NCI-H1417 (cell line): ENCODE results near the gene BANP.
"Not testable (repeated sequence)": the region's sequence is repeated elsewhere in the genome, so short reads cannot be mapped to it uniquely, and the experiment has no call there.

Experiments used
- DNase-seq, 3 experiments: peaks; one replicate each; lab custom pipeline; 2025; lab: John Stamatoyannopoulos, UW

Gene BANP

DNA sequence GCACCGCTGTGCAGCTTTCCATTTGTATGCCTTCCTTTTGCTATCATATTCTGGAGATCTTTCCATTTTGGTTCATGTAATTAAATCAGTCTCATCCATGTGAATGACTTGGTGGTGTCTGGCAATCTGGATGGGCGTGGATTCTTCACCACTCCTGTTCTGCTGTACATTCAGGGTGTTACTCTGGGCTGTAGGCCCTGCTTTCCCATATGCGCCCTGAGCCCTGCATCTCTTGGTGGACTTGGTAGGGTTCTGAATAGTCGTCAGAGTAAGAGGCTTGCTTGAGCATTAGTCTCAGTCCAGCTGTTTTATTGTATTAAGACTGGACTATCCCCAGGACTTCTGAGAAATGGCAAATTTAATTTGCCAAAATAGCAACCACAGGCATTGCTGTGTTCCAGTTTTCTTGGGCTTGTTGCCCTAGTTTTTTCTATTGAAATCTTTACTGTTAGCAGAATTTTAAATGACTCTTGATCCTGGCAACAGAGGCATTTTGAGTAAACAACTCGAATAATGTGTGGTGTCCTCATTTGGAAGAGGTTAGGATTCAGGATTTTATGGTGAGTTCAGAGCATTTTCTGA is 14.9 kb downstream of the BANP start:
- DNase-seq, result no peak

DNA sequence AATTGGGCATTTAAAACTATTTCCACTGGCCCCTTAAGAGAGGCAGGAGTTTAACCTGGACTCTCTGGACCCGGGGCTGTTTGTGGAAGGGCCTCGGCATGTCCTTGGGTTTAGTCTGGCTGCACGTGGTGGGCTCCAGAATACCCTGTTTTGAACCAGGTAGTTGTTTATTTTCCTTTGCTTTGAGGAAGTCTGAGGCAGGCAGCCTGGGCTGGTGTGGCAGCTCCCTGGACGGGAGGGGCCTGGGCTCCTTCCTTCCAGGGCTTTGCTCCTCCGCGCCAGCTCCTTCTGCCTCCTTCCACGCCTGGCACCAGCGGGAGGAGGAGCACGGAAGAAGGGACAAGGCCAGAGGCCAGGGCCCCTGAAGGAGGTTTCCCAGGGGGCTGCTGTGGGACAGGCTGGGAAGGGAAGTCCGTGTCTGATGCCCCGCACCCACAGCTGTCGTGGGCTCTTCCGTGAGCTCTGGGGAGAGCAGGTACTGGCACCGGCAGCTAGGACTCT is 15.5 kb downstream of the BANP start:
- DNase-seq, result no peak

DNA sequence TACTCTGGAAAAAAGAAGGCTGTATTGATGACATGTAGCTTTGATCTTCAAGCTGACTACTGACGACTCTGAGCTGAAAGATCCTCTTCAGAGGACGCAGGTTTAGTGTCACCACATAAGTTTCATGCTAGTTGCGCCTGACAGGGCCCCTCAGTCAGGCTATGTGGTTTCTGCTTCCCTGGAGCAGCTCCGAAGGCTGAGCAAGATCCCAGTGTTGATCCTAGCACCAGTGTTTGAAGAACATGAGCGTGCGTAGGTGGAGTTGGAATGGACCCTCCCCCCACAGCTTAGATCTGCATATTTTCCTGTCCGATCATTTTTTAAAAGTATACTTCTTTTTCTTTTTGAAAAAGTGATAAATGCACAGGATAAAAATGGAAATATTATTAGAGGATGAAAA is 17.3 kb downstream of the BANP start:
- no peak for DNase-seq

DNA sequence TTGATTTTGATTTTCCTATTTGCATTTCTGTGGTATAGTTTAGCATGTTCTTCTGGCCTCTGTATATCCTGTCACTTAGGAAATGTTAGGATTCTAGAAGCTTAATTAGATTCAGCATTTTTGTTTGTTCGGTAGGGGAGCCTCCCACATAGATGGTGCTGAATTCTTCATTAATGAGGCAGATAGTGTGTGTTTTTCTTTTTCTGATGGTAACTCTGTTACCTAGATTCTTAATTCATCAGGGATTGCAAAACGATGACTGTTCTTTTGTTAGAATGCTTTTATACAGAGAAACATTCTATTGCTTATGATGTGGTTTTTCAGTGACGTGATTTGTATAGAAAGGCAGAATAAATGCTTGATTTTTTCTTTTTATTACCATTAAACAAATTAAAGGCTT is 19.0 kb downstream of the BANP start:
- no peak for DNase-seq

DNA sequence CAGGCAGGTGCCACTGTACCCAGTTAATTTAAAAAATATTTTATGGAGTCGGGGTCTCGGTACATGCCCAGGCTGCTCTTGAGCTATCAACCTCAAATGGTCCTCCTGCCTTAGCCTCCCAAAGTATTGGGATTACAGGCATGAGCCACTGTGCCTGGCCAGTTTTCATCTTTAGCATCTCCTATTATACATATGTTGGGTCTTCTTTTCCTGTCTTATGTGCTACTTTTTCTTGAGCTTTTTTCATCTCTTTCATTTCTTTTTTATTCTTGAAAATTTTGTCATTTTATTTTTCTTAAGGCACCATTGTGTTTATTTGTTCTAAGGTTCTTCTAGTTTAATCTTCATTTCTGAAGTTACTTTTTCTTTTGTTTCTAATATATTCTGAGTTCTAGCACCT is 20.7 kb downstream of the BANP start:
- DNase-seq, result no peak

DNA sequence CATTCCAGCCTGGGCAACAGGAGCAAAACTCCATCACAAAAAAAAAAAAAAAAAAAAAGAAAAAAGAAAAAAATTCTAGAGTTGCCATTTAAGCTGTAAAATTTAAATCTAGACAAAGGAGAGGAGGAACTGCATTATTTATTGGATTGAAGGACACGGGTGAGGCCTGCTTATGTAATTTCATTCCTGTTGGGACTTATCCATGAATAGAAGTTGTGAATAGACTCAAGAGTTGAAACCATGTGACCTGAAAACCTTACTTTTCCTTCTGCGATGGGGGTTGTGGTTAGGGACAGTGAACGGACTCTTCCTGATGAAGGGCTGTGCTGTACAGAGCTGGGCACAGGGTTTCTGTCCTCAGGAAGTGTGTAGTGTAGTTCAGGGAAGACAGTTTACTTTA is 22.5 kb downstream of the BANP start:
- no peak for DNase-seq

DNA sequence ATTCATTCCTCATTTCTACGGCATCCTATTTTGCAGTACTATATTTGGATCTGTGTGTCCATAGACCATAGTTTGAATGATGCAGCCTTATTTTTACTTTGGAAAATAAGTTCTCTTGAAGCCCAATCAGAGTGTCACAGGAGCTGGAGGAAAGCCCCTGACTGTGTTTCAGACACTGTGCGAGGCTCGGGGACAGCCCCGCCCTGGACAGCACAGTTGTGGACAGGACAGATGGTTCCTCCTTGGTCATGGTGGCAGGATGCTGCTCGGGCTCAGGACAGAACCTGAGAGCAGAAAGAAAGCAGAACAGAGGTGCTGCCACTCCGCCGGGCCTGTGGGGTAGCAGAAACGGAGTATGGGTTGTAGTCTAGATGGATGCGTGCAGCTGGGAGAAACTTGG is 22.9 kb downstream of the BANP start:
- no peak for DNase-seq

DNA sequence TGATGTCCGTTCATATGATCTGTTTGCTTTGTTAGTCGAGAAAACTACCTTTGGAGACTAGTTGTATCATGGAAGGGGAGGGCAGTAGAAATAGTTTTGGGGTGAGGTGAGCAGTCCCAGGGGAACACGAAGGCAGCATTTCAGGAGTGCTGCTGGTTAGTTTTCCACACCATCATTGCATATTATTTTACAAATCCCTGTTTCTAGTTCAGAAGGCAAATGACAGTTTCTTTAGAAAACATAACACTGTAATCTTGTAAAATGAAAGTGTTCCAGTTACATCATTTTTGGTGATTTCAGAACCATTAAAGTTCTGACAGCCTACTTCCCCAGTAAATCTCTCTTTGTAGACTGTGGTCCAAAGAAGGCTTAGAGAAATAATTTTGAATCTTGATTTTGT is 25.4 kb downstream of the BANP start:
- no peak for DNase-seq

DNA sequence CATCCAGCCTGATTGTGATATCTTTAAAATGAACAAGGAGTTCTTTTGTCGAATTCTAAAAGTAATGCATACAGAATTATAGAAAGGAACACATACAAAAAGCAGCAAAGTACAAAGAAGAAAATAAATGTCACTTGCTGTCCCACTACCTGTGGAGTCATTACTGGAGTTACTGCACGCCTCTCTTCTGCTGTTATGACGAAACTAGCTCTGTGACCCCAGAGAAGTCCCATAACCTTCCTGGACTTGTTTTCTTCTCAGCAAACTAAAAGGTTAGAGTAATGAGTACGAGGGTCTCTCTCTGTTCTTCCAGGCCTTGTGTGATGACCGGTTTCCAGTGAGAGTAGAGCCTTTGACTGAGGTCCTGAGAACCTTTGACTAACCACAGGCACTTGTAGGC is 26.9 kb downstream of the BANP start:
- DNase-seq, result no peak

DNA sequence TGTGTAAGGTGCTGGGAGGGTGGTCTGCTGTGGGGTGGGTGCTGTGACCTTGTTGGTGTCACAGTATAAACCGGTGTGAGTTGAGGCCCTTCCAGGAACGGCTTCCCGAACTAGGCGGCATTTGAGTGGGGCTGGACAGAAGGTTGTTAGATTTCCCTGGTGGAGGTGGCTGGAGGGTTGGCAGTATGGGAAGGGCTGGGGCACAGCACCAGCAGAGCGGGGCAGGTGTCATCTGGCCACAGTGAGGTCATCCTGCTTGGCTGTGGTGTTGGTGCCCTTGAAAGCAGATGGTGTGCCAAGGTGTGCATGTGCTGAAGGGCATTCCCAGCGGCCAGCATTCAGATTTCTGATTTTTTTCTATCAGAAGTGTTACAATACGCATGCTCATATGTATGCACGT is 28.1 kb downstream of the BANP start:
- no peak for DNase-seq

DNA sequence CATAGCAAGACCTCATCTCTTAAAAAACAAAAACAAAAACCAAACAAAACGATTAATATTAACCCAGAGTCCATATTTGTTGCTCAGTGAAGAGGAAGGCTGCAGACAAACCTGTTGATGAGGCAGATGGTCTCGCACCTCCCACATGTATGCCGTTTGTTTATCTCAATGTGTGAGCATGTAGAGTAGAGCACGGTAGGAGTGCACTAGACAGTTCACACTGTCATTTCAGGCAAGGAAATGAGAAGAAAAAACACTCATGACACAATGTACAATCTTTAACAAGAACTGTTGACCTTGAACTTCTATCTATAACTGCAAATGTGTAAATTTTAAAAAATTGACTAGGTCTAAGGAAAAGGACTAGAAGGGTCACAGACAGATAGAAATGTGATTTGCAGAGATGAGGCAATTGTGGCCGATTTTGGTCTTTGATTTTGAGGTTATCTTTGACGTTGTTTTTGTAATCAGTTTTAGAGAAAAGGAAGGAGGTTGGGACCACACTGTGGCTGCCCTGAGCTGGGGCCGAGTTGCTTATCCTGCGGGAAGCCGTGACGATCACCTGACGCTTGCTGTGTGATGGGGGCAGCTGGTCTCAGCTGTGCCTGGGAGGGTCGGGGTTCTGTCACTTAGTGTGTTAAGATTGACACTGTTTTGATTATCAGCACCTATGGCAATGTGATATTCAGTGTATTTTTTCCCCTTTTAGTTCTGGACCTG is 28.8 kb downstream of the BANP start:
- not testable (repeated sequence) for DNase-seq

DNA sequence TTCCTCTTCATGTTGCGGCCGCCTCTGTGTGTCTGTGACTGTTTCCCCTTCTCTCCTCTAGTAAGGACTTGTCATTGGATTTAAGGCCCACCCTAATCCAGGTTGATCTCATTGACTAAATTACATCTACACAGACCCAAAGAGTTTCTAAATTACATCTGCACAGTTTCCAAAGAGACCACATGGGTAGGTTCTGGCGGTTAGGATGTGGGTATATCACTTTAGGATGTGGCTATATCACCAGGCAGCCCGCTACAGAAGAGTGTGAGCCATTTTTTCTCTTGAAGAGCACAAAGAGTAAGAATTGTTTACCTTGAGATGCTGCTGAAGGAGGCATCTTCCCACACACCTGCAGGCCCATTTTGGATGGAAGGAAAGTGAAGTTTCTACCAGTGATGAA is 30.1 kb downstream of the BANP start:
- not testable (repeated sequence) for DNase-seq

DNA sequence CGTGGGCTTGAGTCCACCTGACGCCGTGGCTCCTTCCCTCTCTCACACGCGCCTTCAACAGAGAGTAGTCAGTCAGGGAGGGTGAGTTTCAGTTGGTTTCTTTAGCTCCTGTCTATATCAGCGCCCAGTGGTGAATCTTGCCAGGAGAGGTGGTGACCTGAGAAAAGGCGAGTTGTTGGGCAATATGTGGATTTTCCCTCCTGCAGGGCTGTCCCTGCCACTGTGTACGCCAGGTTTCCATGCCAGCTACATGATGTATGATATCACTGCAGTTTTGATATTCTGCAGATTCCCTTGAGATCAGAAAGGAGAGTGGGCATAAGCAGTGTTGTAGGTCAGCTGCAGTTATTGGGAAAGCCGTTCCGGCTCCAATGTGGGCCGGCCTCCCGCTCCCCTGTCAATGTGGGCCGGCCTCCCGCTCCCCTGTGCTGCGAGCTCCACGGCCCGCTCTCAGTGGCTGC is 31.4 kb downstream of the BANP start:
- DNase-seq, result no peak

DNA sequence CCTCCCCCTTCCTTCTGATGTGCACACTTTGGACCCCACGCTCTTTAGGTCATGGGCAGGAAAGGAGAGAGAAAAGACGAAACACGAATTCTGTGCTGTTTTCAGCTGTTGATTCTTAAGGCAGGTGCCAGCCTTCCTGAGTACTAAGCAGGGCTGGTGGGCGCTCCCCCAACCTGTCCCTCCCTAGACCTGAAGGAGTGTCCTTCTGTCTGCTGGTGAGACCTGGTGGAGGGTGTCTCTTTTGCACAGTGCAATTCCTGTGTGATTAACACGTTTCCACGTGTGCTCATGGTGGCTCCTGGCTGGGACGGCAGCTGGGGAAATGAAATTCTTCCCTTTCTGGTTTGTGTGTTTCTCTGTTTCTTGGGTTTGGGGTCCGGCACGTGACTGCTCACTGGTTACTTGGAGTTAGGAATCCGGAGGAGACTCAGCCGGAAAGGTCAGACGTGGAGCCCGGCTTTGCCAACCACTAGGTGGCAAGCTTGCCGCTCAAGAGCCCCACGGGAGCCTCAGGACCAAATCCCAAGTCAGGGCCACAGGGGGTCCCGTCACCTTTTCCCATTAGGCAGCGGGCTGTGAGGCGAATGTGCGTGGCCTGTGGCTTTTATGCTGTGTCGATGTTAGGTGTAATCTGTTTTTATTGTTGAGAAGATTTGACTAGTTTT is 32.0 kb downstream of the BANP start:
- DNase-seq, result peak in 1 of 3 experiments; percentile 2

DNA sequence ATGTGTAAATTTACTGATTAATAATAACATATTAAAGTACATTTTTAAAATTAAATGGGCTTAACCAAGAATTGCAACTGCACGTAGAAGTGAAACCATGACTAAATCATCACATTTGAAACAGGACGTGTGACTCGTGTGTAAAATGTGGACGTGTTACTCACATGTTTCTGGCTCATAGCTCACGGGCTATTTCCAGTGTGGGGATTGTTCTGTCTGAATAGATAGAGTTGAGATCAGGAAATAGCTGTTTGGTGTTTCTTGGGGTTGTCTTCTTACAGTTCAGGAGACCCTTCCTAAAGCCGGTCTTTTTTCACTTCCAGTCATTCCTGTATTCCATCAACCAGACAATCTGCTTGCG is 32.5 kb downstream of the BANP start:
- DNase-seq, result not testable (repeated sequence)

DNA sequence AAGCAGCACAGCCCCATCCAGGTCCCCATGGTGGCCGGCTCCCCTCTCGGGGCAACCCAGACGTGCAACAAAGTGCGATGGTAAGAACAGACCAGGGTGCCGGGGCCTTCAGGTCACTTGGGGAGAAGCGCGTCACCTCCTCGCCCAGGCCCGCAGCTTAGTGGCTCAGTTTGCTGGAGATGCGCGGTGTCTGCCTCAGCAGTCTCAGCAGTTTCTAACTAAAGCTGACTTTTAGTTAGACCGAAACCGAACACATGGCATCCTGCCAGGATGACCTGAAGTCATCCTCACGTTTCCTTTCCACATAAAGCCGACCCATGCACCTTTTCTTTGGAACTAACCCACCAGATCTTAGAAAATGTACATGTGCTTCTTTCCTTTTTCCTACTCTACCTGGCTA is 32.9 kb downstream of the BANP start:
- DNase-seq, result not testable (repeated sequence)

DNA sequence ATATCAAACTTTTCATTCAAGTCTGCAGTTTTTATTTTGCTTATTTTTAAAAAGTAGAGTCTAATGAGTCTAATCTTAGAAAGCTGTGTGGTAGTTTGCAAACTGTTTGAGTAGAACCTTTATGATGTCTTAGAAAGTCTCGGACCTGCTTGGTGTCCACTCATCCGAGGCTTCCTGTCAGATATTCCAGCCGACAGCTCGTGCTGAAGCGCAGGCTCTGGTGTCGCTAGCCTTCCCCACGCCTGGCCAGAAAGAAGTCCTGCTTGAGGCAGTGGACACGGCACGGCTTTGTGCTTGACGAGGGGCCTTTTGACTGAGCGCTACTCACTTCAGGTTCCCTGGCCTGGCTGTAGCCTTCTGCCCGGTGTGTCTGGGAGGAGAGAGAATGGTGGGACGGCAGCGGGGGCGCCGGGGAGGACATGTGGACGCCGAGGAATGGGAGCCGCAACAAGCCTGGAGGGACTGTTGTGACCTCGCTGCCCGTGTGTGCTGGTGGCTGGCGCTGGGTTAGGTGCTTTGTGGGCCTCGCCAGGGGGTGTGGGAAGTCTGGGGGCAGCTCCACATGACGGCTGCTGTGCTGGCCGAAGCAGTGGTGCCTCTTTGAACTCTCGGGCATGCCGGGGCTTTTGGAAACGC is 33.5 kb downstream of the BANP start:
- DNase-seq, result no peak

DNA sequence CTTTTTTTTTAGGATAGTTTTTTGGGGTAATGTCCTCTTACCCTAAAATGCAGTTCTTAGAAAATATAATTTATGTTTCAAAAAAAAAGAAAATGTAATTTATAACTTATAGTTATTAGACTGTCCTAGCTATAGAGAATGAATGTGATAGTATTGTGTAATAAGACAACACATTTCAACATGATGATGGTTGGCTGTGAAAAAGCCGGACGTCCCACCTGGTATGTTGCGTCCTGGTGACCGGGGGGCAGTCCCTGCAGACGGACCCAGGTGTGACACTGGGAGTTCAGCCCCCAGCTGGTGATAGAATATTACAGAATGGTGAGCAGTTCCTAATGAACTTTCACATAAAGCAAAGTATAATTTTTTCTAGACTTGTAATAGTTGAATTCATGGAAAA is 34.3 kb downstream of the BANP start:
- DNase-seq, result not testable (repeated sequence)

DNA sequence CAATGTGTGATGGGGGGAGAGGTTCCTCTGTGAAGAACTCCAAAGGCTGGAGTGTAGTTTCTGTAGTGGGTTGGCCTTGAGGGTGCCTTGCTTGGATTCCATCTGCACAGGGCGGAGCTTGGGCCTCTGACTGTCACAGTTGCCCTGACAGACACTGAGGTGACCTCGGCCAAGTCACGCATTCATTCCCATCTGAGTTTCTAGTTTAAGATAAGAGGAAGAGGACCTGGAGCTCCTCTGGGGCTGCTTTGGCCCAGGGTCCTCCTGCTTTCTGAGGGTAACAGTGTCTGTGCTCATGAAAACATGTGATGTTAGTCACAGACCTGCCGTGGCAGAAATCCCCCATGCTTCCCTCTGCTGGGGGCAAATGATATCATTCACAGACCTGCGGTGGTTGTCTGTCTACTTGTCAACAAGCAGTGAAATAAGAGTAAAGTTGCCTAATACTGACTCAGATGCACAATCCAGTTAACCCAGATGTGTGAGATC is 35.2 kb downstream of the BANP start:
- not testable (repeated sequence) for DNase-seq

DNA sequence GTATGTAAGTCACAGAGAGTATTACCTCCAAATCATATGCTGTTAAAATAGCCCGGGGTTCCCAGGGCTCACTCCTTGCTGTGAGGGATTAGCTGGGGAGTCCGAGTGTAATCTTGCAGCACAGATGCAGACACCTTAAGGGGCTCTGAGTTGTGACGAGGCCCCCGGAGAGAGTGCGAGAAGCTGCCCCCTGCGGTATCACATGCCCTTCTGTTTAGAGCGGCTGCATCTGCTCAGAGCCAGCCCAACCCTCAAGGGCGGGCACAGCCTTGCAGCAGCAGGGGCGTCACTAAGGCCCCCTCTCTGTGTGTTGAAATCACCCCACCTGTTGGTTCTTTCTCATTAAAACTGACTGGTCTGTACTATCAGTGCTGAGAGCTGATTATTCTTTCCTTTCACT is 37.4 kb downstream of the BANP start:
- DNase-seq, result not testable (repeated sequence)

DNA sequence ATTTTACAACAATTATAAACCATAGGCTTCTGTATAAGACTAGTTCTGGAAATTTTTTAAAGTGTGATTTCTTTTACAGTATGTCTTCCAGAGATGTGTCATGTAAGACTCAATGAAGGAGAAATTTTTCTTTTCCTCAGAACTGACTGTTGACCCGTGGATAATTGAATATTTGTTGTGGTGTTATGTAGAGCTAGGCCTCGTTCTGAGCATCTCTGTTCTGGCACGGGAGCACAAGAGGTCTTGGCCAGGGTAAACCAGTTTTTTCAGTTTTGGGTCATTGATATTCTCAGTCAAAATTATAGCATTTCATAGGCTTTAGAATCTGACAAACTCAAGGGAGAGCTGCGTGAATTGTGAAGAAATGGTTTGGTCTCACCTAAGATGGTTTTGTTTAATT is 39.0 kb downstream of the BANP start:
- DNase-seq, result not testable (repeated sequence)

DNA sequence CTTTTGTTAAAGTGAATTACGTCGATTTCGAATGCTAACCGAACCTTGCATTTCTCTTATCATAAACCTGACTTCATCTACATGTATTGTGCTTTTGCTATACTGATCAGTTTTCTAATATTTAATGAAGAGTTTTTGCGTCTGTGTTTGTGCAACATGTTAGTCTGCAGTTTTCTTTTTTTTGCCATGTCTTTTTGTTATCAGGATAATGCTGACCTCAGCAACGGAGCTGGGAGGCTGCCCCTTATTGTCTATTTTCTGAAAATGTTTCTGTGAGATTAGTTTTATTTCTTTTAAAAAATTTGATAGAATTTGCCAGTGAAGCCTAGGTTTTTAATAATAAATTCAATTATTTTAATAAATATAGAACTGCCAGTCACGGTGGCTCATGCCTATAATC is 40.9 kb downstream of the BANP start:
- not testable (repeated sequence) for DNase-seq

DNA sequence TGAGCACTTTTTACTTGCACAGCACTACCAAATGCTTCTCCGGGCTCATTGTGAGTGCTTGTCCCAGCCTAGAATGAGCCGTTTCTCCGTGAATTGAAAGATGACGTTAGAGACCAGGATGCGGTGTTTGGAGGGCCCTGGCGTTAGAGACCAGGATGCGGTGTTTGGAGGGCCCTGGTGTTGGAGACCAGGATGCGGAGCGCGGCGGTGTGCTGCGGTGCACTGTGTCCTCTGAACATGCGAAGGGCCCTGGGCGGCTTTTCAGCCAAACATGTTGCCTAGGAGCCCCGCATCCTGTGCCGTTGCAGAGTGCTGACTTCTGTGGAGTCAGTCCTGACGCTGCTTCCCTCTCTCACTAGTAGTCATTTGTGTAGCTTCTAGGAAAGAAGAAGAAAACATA is 42.7 kb downstream of the BANP start:
- no peak for DNase-seq
